Bronchial epithelial cell (primary cell): ENCODE results near the gene SLC16A5. TPM values are rescaled to one million over a fixed set of nuclear protein-coding genes. Genes with fewer than 3 reads are reported as not detected.
A peak's percentile ranks its signal among the peaks of the same experiment; 100 is the strongest.

Experiments used
- DNase-seq: peaks from one replicate; pipeline ENCODE4 v3.0.0-alpha.2; 2010; ENCODE audit warnings: low read depth
- FAIRE-seq: peaks from 2 replicates; lab custom pipeline; 2011; peaks lifted over from hg19 to GRCh38; lab: Jason Lieb, UNC
- H3K27me3 ChIP-seq: 2 replicates; pipeline ENCODE4 v1.5.1; 2011; ENCODE audit warnings: low read length; ENCODE audit not compliant: control insufficient read depth, insufficient read depth
- H3K36me3 ChIP-seq: 2 replicates; pipeline ENCODE4 v1.5.1; 2011; ENCODE audit warnings: low read length; ENCODE audit not compliant: control insufficient read depth, insufficient read depth
- H3K4me3 ChIP-seq: 2 replicates; pipeline ENCODE4 v1.5.1; 2011; ENCODE audit warnings: mild to moderate bottlenecking, low read depth, low read length, control low read depth
- CTCF ChIP-seq: IDR thresholded peaks from 2 replicates; pipeline ENCODE4 v1.5.1; 2011; ENCODE audit warnings: mild to moderate bottlenecking, moderate library complexity, low read length, control low read depth, inconsistent platforms; ENCODE audit not compliant: insufficient read depth, severe bottlenecking
- total RNA-seq: library from RNA; depleted of rRNA; stranded (reverse); fragments of >200 nt; gene quantifications from 2 replicates; pipeline ENCODE4 v1.2.1, GENCODE V29; 2014

SLC16A5 gene
- total RNA-seq, 1 donor from 2014 or later = 15.0 TPM

GRCh38 chr17:75109046-75109406 lies 21.3 kb downstream of the SLC16A5 start:
- H3K36me3 ChIP-seq = no peaks in the 10 kb centered on the region
- TF ChIP-seq CTCF = no peak
- DNase-seq (no peak), FAIRE-seq (no peak)
- H3K4me3 ChIP-seq = peak overlapping the region; percentile 47
- no peaks in the 10 kb centered on the region for H3K27me3 ChIP-seq

GRCh38 chr17:75109407-75110233 lies 21.9 kb downstream of the SLC16A5 start, which contains the start of gene ARMC7:
Gene ARMC7 (plus strand): TSS chr17:75109969. CDS start chr17:75110289, 320 bp downstream.
- FAIRE-seq (no peak), DNase-seq (peak; percentile 67)
- Histone ChIP-seq H3K36me3 (no peaks in the 10 kb centered on the region), H3K4me3 (peak within 1 kb of the TSS; percentile 47), H3K27me3 (no peaks in the 10 kb centered on the region)
- peak; percentile 4 for TF ChIP-seq CTCF

- no peaks in the 10 kb centered on the region for H3K27me3 ChIP-seq
- no peaks in the 10 kb centered on the region for H3K36me3 ChIP-seq
- DNase-seq = no peak
- peak overlapping the region; percentile 47 for H3K4me3 ChIP-seq
- no peak for FAIRE-seq
- no peak for TF ChIP-seq CTCF
These were observed 22.6 kb downstream of the SLC16A5 start for GRCh38 chr17:75110234-75110937.

GRCh38 chr17:75111777-75112335 lies 24.1 kb downstream of the SLC16A5 start:
- TF ChIP-seq CTCF = no peak
- no peaks in the 10 kb centered on the region for H3K27me3 ChIP-seq
- FAIRE-seq = no peak
- H3K36me3 ChIP-seq = no peaks in the 10 kb centered on the region
- H3K4me3 ChIP-seq = no peak overlapping the region
- no peak for DNase-seq

- Histone ChIP-seq H3K27me3 (no peaks in the 10 kb centered on the region), H3K4me3 (peak overlapping the region; percentile 35), H3K36me3 (no peaks in the 10 kb centered on the region)
- peak; percentile 84 for TF ChIP-seq CTCF
- DNase-seq = peak; percentile 74
- FAIRE-seq = no peak
These were observed 26.2 kb downstream of the SLC16A5 start for GRCh38 chr17:75113798-75114551.
